ENCODE data around the gene SUSD4.

DNA sequence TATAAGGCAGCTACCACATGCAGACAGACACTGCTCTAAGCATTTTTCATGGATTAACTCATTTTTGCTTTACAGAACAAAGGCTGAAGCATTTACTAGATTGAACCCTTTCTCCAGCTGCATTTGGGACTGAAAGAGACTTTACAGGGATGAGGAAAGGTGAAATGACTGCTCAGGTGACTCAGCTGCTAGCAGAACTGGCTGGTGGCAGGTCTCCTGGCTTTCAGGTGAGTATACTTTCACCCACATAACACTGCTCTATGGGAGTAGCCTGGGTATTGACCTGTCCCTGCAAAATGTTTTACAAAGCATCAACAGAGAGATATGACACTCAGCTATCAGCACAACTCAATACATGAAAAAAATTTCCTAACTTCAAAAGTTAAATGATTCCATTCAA lies 26.6 kb upstream of the SUSD4 start:
- no peak for TF ChIP-seq POLR2A (IDR thresholded peaks at IDR 0.05; ENCODE audit: low read depth, low read length)
- no peak for TF ChIP-seq CTCF (conservative IDR thresholded peaks at IDR 0.05; ENCODE audit: low read depth, low read length)
- TF ChIP-seq RFX5 (IDR thresholded peaks at IDR 0.05; ENCODE audit: low read depth, low read length) = no peak
- TF ChIP-seq CEBPB (IDR thresholded peaks at IDR 0.05; ENCODE audit: low read depth, low read length) = no peak
- TF ChIP-seq FOS (IDR thresholded peaks at IDR 0.05; ENCODE audit: low read depth, low read length) = no peak
- TF ChIP-seq SMC3 (IDR thresholded peaks at IDR 0.05; ENCODE audit: low read depth, low read length) = no peak
